Inflammatory macrophage treated with lipopolysaccharide for 4 hours (primary cell): Measurements from ENCODE around the gene RBBP8NL.
A peak's percentile ranks its signal among the peaks of the same experiment; 100 is the strongest.

Experiments used
- DNase-seq: peaks from one replicate; pipeline ENCODE4 v3.0.0-alpha.2; 2020

The RBBP8NL gene

GRCh38 chr20:62405981-62406513 is 21.3 kb downstream of the RBBP8NL start:
- DNase-seq, result no peak

GRCh38 chr20:62405108-62405980 is 22.0 kb downstream of the RBBP8NL start:
- DNase-seq, result peak; percentile 30

GRCh38 chr20:62404761-62405107 is 22.6 kb downstream of the RBBP8NL start:
- no peak for DNase-seq

- no peak for DNase-seq
Measured at GRCh38 chr20:62404112-62404665, 23.1 kb downstream of the RBBP8NL start.

- no peak for DNase-seq
Measured at GRCh38 chr20:62403331-62403730, 24.0 kb downstream of the RBBP8NL start.

GRCh38 chr20:62402456-62403150 is 24.7 kb downstream of the RBBP8NL start:
- no peak for DNase-seq

- DNase-seq, result no peak
Measured at GRCh38 chr20:62401331-62401779, 26.0 kb downstream of the RBBP8NL start.

- DNase-seq, result no peak
Measured at GRCh38 chr20:62400541-62400940, 26.8 kb downstream of the RBBP8NL start.

- DNase-seq, result no peak
Measured at GRCh38 chr20:62400021-62400420, 27.3 kb downstream of the RBBP8NL start.

- no peak for DNase-seq
Measured at GRCh38 chr20:62398120-62398821, 29.1 kb downstream of the RBBP8NL start.

GRCh38 chr20:62396367-62397239 is 30.7 kb downstream of the RBBP8NL start:
- DNase-seq, result no peak

GRCh38 chr20:62395311-62396242 is 31.8 kb downstream of the RBBP8NL start:
- no peak for DNase-seq

GRCh38 chr20:62394248-62395245 is 32.8 kb downstream of the RBBP8NL start:
- no peak for DNase-seq

- DNase-seq, result no peak
Measured at GRCh38 chr20:62393830-62394229, 33.5 kb downstream of the RBBP8NL start.

- DNase-seq, result no peak
Measured at GRCh38 chr20:62393335-62393665, 34.0 kb downstream of the RBBP8NL start.

- no peak for DNase-seq
Measured at GRCh38 chr20:62392621-62393334, 34.6 kb downstream of the RBBP8NL start.

- DNase-seq, result no peak
Measured at GRCh38 chr20:62392077-62392418, 35.3 kb downstream of the RBBP8NL start.

- no peak for DNase-seq
Measured at GRCh38 chr20:62391165-62392076, 35.9 kb downstream of the RBBP8NL start.
